HepG2 (cell line): ENCODE data around the gene COG5. TPM values are rescaled to one million over a fixed set of nuclear protein-coding genes. Genes with fewer than 3 reads are reported as not detected.
A peak's percentile ranks its signal among the peaks of the same experiment; 100 is the strongest.

Experiments
- ARHGAP35 ChIP-seq: sonication (generic); formaldehyde crosslinking; IDR thresholded peaks from 2 replicates; pipeline ENCODE4 v1.9.0; 2022; ENCODE audit warnings: mild to moderate bottlenecking, inconsistent platforms, moderate library complexity, missing genetic modification reagents, borderline replicate concordance
- ATAD3A ChIP-seq: sonication (generic); formaldehyde crosslinking; IDR thresholded peaks from 2 replicates; pipeline ENCODE4 v1.4.0; 2020; ENCODE audit warnings: missing genetic modification reagents
- GTF2F1 ChIP-seq: fragments of 150-350 bp; IDR thresholded peaks from 2 replicates; pipeline ENCODE4 v1.6.1; 2014; ENCODE audit warnings: low read length
- GZF1 ChIP-seq: sonication (generic); formaldehyde crosslinking; IDR thresholded peaks from 2 replicates; pipeline ENCODE4 v1.5.1; 2020; ENCODE audit warnings: mild to moderate bottlenecking, missing genetic modification reagents
- HNRNPUL1 ChIP-seq: fragments of 200-400 bp; formaldehyde crosslinking; IDR thresholded peaks from 2 replicates; pipeline ENCODE4 v1.6.1; 2017; ENCODE audit warnings: low read depth, mild to moderate bottlenecking, low read length, moderate library complexity
- ISX ChIP-seq: sonication (generic); formaldehyde crosslinking; conservative IDR thresholded peaks from 2 replicates; pipeline ENCODE4 v1.5.0; 2020; ENCODE audit warnings: missing genetic modification reagents
- NCOR1 ChIP-seq: fragments of 200-600 bp; sonication (generic); IDR thresholded peaks from 2 replicates; pipeline ENCODE4 v1.7.0; 2017; ENCODE audit warnings: antibody characterized with exemption, low read length, borderline replicate concordance
- PTBP1 ChIP-seq: fragments of 200-400 bp; formaldehyde crosslinking; IDR thresholded peaks from 2 replicates; pipeline ENCODE4 v1.6.1; 2018; ENCODE audit warnings: low read length, low read depth; ENCODE audit not compliant: poor library complexity, severe bottlenecking
- RARG ChIP-seq: sonication (generic); formaldehyde crosslinking; IDR thresholded peaks from 2 replicates; pipeline ENCODE4 v1.4.0; 2020; ENCODE audit warnings: low read depth, mild to moderate bottlenecking, missing genetic modification reagents
- RBFOX2 ChIP-seq: fragments of 200-400 bp; formaldehyde crosslinking; IDR thresholded peaks from 2 replicates; pipeline ENCODE4 v1.6.1; 2017; ENCODE audit warnings: low read depth, mild to moderate bottlenecking, low read length
- RFXANK ChIP-seq: IDR thresholded peaks from 2 replicates; pipeline ENCODE4 v1.6.1; 2016
- SALL1 ChIP-seq: sonication (generic); formaldehyde crosslinking; IDR thresholded peaks from 2 replicates; pipeline ENCODE4 v1.8.0; 2022; ENCODE audit warnings: mild to moderate bottlenecking, missing genetic modification reagents
- SUZ12 ChIP-seq: fragments of 150-350 bp; IDR thresholded peaks from 2 replicates; pipeline ENCODE4 v1.6.1; 2014; ENCODE audit warnings: low read depth, low read length
- TBP ChIP-seq: sonication (generic); formaldehyde crosslinking; IDR thresholded peaks from 2 replicates; pipeline ENCODE4 v1.5.0; 2020; ENCODE audit warnings: missing genetic modification reagents
- ZFX ChIP-seq: sonication (generic); formaldehyde crosslinking; IDR thresholded peaks from 2 replicates; pipeline ENCODE4 v1.4.0; 2020; ENCODE audit warnings: mild to moderate bottlenecking, low read depth, missing genetic modification reagents, moderate library complexity
- ZNF20 ChIP-seq: sonication (generic); formaldehyde crosslinking; IDR thresholded peaks from 2 replicates; pipeline ENCODE4 v1.4.0; 2020; ENCODE audit warnings: mild to moderate bottlenecking, moderate library complexity, missing genetic modification reagents
- ZNF205 ChIP-seq: IDR thresholded peaks from 2 replicates; pipeline ENCODE4 v1.6.1; 2018; ENCODE audit warnings: missing biosample characterization, missing genetic modification reagents
- polyA plus RNA-seq, 8 experiments: library from polyadenylated mRNA; depleted of rRNA in 3 of 8; stranded (reverse) in 7 of 8; unstranded in 1 of 8; fragments of >200 nt; fragmentation: Illumina TruSeq in 4 of 8; extraction: Trizol in 4 of 8; gene quantifications; 2 replicates each; pipeline versions ENCODE4 v1.2.1 to v1.2.3, GENCODE V29; 2011 to 2016; ENCODE audit warnings: low read depth in 4 of 8, missing spikeins in 1 of 8, mixed read lengths in 1 of 8; ENCODE audit not compliant: insufficient read depth in 1 of 8
- total RNA-seq, 5 experiments: library from RNA; depleted of rRNA; stranded (reverse); fragments of >200 nt; fragmentation: Illumina TruSeq; extraction: Trizol; gene quantifications; 2 replicates each; pipeline ENCODE4 v1.2.3, GENCODE V29; 2016; ENCODE audit warnings: low read depth in 1 of 5
- TF ChIP-seq, protein P1 (sequence below): sonication (generic); formaldehyde crosslinking; IDR thresholded peaks from one replicate; pipeline ENCODE4 v1.5.1; 2020; ENCODE audit warnings: mild to moderate bottlenecking, missing genetic modification reagents; ENCODE audit errors: not compliant biosample characterization
- TF ChIP-seq, protein P2 (sequence below), 2 experiments: sonication (generic) in 1 of 2; formaldehyde crosslinking in 1 of 2; IDR thresholded peaks; 2 replicates each; pipeline versions ENCODE4 v1.5.1 to v1.6.1; 2011 to 2020; ENCODE audit warnings: borderline replicate concordance in 1 of 2, low read depth in 1 of 2, low read length in 1 of 2, mild to moderate bottlenecking in 1 of 2, missing genetic modification reagents in 1 of 2, moderate library complexity in 1 of 2

Gene COG5
- total and polyA plus RNA-seq, 2 of the 13 experiments (the other 11 are each of a cell fraction or from before 2014, with no cell fraction given) = 20.4 to 31.3 TPM

DNA sequence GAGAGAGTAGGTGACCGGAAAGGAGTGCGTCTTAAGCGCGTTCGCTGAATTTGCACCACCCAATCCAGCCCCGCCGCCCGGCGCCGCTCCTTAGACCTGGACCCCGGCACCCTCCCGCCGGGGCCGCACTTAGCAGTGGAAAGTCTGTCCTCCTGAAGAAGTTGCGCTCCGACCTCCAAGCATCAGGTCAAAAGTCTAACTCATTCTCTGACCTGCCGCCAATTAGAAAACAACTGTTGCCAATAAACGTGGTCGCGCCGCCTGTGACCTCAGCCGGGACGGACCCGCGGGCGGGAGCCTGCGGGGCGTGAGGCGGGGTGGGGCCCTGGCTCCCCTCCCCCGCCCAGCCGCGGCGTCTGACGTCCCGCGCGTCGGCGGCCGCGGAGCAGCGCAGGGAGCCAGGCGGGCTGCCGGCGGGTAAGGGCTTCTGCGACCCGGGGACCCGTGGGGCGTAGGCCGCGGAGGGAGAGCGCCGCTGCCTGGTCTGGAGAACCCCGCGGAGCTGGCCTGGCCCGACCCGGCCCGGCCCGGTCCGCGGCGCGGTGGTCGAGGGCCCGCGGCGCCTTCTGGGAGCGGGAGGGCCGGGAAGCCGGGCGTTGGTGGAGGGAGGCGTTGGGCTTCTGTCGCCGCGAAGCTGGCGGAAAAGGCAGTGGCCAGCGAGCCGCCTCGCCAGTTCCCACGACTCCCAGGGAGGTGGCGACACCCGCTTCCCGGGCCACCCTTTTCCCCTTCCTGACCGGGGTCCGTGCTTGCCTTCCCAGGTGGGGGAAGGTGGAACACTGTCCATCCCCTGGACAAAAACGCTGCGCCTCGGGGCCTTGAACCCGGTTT is 16.4 kb upstream of the COG5 start, which contains the start of gene BCAP29 (continued):
- TF ChIP-seq, protein P1, sequence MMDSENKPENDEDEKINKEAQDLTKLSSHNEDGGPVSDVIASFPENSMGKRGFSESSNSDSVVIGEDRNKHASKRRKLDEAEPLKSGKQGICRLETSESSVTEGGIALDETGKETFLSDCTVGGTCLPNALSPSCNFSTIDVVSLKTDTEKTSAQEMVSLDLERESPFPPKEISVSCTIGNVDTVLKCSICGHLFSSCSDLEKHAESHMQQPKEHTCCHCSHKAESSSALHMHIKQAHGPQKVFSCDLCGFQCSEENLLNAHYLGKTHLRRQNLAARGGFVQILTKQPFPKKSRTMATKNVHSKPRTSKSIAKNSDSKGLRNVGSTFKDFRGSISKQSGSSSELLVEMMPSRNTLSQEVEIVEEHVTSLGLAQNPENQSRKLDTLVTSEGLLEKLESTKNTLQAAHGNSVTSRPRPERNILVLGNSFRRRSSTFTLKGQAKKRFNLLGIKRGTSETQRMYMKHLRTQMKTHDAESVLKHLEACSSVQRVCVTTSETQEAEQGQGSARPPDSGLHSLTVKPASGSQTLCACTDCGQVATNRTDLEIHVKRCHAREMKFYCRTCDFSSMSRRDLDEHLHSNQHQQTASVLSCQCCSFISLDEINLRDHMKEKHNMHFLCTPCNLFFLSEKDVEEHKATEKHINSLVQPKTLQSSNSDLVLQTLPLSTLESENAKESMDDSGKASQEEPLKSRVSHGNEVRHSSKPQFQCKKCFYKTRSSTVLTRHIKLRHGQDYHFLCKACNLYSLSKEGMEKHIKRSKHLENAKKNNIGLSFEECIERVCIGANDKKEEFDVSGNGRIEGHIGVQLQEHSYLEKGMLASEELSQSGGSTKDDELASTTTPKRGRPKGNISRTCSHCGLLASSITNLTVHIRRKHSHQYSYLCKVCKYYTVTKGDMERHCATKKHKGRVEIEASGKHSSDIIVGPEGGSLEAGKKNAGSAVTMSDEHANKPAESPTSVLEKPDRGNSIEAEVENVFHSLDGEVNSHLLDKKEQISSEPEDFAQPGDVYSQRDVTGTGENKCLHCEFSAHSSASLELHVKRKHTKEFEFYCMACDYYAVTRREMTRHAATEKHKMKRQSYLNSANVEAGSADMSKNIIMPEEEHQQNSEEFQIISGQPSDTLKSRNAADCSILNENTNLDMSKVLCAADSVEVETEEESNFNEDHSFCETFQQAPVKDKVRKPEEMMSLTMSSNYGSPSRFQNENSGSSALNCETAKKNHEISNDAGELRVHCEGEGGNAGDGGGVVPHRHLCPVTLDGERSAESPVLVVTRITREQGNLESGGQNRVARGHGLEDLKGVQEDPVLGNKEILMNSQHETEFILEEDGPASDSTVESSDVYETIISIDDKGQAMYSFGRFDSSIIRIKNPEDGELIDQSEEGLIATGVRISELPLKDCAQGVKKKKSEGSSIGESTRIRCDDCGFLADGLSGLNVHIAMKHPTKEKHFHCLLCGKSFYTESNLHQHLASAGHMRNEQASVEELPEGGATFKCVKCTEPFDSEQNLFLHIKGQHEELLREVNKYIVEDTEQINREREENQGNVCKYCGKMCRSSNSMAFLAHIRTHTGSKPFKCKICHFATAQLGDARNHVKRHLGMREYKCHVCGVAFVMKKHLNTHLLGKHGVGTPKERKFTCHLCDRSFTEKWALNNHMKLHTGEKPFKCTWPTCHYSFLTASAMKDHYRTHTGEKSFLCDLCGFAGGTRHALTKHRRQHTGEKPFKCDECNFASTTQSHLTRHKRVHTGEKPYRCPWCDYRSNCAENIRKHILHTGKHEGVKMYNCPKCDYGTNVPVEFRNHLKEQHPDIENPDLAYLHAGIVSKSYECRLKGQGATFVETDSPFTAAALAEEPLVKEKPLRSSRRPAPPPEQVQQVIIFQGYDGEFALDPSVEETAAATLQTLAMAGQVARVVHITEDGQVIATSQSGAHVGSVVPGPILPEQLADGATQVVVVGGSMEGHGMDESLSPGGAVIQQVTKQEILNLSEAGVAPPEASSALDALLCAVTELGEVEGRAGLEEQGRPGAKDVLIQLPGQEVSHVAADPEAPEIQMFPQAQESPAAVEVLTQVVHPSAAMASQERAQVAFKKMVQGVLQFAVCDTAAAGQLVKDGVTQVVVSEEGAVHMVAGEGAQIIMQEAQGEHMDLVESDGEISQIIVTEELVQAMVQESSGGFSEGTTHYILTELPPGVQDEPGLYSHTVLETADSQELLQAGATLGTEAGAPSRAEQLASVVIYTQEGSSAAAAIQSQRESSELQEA (CRISPR knock-in tag) = no peak
- TF ChIP-seq GTF2F1 (no peak), SALL1 (peak; percentile 73), ISX (CRISPR knock-in tag) (no peak), PTBP1 (no peak), RARG (no peak), RBFOX2 (peak; percentile 93), TBP (no peak), HNRNPUL1 (no peak), ZNF205 (CRISPR knock-in tag) (no peak), ARHGAP35 (no peak), SUZ12 (no peak), ZNF20 (CRISPR knock-in tag) (no peak), RFXANK (CRISPR knock-in tag) (no peak), NCOR1 (0 out of 2 replicates have a peak, but pooled peaks have one; percentile 8), GZF1 (CRISPR knock-in tag) (no peak), ZFX (peak; percentile 89), ATAD3A (CRISPR knock-in tag) (no peak)
- TF ChIP-seq, protein P2, sequence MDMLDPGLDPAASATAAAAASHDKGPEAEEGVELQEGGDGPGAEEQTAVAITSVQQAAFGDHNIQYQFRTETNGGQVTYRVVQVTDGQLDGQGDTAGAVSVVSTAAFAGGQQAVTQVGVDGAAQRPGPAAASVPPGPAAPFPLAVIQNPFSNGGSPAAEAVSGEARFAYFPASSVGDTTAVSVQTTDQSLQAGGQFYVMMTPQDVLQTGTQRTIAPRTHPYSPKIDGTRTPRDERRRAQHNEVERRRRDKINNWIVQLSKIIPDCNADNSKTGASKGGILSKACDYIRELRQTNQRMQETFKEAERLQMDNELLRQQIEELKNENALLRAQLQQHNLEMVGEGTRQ (IDR thresholded peaks at IDR 0.05; ENCODE audit: low read depth, low read length) = no peak
- TF ChIP-seq, protein P2 (CRISPR knock-in tag; IDR thresholded peaks at IDR 0.05; ENCODE audit: borderline replicate concordance) = no peak
